Activated CD4-positive, alpha-beta T cell treated with anti-CD3 and anti-CD28 coated beads for 48 hours (primary cell): ENCODE data around the gene CACNA1C.

Experiments
- DNase-seq: peaks from one replicate; pipeline ENCODE4 v3.0.0-alpha.2; 2020

The CACNA1C gene

DNA sequence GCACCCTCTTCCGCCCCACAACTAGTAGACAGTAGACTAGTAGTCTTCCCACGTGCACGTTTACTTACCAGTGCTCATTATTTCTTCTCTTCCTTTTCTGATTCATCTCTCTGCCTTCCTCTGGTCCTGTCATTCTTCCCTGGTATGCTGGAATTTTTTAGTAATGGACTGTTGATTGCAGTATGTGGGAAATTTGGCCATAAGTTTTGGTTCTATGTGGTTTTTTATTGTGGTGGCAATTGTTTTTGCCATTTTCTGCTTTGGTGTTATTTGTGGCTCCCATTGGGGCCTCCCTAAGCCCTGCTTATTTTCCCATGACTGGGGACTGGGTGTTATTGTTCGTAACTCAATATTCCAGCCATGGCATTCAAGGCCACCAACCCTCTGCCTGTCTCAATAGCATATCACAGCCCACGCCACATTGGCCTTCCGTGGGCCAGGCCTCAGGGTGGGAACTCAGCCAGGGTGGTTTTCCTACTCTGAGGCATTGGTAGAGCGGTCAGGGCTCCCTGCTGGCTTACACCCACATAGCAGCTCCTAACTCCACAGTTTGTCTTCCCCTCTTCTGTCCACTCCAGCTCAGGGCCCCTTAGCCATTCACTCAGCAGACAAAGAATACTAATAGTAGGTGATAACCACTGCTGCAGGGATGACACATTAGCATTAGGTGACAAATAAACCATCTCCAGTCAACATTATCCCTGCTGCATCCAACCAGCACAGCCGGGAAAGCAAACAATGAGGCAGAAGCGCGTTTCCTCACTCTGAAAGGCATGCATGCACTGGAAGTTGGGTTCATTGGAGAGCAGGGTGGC is 321.5 kb downstream of the CACNA1C start:
- no peak for DNase-seq

DNA sequence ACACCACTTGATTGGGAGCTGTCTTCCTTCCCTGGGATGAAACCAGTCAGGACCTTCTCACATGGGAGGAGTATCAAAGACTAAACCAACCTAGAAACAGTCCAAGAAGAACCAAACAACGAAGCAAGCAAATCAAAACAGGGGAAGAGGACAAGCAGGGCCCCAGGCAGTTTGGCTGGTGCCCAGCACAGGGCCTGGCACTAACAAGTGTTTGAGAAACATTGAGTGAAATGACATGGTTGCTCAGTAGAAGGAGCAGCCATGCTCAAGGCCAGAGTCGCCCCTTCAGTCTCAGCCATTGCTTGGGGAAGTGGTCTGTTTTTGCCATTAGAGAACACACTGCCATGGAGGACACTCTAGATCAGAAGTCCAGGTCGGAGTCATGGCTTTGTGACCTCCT is 323.1 kb downstream of the CACNA1C start:
- no peak for DNase-seq

DNA sequence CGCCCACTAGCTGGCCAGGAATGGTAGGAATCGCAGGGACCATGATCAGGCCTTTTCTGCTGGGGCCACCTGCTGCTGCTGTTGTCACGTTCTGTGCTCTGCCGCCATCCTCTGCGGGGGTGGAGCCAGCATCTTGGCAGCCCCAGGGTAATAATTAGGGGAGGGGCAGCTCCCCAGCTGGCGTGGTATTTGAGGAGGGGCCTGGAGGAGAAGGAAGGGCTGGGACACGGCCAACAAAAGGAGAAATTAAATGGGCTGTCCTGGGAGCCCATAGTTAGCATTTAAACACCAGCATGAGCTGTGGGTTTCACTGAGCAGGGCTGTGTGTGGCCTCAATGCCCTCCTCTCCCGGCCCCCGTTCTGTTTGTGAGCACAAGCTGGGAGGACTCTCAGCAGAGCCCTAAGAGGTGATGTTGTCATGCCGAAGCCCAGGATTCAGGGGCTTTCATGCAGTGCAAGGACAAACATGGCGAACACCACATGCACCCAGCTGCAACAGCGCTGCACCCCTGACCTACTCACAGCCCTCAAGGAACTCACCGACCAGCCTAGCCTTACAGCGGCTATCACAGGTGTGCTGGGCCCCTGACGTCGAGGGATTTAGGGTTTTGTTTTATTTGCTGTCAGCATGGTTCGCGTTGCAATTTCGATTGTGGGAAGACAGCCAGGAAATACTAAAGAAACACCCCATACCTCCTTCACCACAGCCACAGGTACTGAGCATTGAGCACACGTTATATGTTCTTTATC is 324.3 kb downstream of the CACNA1C start:
- no peak for DNase-seq

DNA sequence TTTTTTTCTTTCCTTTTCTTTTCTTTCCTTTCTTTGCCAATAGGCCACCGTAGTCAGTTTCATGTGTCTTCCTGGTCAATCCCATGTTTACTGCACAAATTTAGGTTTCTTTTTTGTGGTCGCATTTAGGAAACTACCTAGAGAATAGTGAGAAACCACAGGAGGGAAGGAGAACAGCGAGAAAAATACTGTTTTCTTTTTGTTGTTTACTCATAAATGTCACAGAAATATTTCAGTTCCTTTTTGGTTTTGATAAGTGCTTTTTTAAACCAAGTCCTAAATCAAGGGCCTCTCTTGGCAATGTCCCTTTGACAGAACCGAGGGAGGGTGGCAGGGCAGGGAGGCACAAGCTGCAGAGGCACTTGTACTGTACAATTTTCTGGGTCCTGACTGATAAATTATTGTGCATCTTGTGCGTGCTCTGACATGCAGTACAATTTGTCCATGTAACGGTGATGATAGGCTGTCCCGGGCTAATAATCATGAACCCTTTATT is 326.1 kb downstream of the CACNA1C start:
- no peak for DNase-seq

DNA sequence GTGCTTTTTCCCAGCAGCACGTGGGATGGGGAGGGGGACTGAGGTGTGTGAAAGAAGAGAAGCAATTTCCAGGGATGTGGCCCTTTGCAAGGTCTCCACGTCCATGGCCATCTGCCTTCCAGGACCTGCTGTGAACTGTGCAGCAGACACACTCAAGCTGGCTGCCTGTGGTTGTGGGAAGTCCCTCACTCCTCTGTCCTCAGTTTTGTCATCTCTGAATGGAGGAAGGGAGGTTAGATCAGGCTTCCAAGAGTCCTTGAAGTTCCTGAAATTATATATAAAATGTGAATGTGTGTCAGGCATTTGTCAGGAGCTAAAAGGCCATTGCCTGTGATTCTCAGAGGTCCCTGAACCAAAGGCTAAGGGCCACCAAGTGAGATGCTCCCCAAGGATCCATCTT is 328.2 kb downstream of the CACNA1C start:
- no peak for DNase-seq

DNA sequence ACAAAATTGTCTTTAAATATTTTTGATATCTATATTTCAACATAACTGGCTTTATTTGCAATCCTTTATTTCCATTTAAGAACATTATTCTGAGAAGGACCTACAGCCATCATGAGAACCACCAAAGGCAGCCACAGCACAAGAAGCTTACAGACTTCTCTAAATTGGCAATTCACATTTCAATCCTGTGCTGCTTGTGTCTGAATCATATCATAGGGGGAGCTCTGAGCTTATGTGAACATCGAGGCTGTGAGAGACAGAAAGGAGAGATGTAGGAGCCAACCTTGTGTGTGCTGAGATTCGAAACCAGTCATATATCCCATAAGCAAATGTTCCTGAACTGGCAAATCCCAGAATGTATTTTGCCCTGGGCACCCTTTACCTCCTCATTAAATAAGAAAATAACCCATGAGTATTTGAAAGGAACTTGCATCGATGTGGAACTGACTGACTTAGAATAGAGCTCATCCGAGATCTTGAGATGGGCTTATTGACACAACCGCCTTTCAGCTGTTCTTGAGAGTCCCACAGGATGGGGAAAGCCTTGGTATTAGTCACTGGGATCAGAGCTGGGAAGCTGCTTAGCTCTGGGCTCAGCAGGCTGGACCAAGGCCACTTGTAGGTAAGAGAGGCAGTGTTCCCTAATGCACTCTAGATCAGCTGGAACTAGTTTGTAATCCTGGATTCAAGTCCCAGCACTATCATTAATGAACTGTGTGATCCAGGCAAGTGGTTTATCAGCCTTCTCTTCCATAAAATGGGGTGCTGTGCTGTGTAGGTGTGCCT is 329.8 kb downstream of the CACNA1C start:
- DNase-seq = no peak

DNA sequence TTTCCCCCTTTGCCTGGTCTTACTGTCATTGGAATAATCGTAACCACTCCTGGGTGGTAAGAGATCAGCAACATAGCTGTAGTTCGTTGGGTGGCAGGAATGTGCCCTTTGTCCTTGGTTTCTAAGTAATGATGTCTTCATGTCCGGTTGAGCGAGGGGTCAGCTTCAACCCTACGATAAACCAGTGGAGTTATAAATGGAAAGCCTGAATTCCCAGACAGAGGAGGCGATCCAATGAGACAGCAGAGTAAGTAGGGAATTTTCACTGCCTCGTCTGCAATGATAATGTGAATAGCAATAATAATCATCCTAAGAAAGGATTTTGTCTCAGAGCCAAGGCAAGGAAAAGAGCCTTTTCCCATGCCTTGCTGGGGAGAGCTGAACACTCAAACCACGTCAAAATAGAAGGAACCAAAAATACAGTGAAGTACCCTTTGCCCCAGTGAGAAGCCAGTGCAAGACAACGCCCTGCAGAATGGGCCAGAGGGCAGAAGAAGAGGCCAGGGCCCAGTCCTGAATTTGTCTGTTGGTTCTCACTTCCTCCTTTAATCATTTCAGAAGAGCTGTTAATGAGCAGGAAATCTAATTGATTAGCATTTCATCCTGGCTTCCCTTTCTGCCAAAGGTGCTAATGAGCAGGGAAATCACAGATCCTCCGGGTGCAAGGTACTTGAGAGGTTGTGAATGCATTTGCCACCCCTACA is 330.7 kb downstream of the CACNA1C start:
- DNase-seq = no peak

DNA sequence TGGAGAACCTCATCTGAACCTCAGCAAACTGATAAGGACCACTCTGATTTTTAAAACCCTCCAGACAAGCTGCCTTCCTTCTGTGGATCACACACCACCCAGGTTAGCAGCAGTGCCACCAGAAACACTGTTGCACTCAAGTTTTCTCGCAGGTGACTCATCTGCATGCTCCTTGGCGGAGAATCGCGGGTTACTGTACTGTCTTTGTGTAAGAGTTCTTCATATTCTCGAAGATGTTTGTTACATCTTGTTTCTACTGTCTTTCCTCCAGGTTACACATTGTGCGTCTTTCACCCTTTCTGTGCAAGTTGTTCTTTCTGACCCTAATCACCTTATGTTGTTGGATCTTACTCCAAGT is 331.2 kb downstream of the CACNA1C start:
- DNase-seq = no peak

DNA sequence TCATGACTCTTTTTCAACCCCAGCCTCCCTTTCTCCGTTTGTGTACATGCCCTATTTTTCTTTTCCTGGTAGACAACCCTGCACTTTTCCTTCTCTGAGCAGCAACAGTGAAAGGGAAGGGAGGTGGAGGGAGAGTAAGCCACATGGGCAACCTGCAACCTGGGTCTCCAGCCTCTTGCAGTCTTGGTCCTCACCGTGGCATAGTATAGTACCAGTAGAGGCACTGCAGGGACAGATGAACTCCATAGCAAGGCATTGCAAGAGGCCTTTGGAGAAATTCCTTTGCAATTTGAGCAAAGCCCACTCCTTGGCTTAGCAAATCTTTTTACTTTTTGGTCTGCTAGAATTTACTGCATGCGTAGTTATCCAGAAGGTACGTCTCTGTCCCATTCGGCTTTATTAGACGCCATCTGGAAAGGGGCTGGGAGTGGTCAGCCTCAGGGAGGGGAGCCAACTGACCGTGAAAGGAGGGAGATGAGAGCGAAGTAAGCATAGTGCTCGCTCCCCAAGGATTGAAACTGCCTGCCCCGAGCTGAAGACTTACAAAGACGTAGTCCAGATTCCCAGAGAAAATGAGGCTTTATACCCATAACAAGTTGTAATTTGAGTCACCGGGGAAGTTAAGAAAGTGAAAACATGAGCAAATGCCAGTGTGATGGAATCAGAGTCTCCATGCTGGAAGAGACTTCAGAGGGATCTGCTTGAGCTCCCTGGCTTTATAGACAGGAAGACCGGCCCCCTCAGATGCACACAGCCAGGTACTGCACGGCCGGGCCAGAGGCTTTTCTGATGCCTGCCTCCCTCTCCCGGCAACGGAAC is 332.0 kb downstream of the CACNA1C start:
- DNase-seq = no peak

DNA sequence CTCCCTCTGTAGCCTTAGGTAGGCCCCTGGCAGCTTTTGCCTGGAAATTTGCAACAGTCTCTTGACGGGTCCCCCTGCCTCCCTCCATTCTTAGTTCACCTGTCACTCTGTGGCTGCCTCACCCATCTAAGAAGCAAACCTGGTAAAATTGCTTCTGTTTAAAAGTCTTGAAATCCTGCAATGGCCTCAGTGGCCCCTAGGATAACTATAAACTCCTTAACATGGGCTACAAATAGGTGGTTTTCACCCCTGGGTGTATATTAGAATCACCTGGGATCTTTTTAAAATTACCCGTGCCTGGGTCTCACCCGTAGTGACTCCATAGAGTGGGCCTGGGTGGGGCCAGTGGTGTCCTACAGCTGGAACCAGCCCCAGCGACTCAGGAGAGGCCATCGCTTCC is 332.7 kb downstream of the CACNA1C start:
- DNase-seq = no peak

DNA sequence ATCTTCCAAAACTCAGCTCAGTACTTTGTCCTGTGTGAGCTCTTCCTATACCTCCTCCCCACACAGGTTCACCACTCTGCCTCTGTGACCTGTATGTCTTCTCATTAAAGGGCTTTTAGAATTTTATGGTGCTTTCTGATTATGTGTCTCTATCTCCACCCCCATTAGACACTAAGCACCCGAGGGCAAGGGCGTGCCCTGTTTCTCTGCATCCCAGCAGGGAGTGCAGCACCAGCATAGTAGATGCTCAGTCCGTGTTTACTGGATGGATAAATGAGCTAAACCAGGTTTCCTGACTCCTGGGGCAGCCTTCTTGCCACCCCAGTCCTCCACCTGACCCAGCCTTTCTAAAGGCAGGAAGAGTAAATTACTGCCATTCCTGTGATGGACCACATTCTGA is 333.8 kb downstream of the CACNA1C start:
- DNase-seq = no peak

DNA sequence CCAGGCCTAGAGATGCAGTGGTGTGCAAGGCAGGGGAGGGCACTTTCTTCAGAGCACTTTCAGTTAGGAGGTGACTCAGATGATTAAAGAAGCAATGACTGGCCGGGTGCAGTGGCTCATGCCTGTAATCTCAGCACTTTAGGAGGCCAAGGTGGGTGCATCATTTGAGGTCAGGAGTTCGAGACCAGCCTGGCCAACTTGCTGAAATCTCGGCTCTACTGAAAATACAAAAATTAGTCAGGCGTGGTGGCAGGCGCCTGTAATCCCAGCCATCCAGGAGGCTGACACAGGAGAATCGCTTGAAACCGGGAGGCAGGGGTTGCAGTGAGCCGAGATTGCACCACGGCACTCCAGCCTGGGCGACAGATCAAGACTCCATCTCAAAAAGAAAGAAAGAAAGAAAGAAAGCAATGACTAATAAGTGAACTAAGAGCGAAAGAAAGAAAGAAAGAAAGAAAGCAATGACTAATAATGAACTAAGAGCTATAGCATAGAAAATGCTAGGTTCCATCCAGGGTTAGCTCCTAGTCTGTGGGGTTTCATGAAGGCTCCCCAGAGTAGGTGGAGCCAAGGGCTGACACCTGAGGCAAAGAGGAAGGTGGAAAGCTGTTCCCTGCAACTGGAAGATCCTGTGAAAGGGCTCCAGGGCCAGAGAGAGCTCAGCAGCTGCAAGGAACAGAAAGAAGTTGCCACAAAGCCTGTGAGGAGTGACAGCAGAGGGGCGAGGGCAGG is 334.5 kb downstream of the CACNA1C start:
- peak; percentile 69 for DNase-seq

DNA sequence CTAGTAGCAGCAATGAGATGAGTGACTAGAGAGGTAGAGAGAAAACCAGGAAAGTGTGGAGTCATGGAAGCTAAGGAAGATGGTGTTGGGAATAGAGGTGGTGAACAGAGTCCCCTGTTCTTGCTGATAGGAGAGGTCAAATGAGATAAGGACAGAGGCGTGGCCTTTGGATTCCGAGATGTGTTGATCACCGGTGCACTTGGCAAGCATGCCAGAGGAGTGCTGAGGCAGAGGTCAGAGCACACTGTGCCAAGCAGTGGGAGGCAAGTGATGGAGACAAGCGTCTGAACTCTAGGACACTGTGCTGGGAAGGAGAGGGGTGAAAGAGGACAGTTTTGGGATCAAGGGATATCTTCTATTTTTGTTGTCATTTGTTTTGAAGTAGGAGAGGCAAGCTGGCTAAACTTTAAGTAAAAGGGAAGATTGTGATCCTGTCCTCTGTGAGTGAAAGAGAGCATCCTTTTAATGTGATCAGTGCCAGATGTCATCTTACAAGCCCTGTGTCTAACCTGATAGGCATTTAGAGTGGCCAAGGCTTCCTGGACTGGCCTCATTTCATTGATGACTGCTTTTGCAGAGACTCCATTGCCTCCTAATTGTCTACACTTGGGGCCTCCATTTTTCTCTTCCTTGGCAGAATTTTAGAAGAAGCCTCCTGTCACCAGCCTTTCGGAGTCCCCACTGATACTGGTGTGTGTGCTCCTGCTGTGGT is 336.4 kb downstream of the CACNA1C start:
- no peak for DNase-seq

DNA sequence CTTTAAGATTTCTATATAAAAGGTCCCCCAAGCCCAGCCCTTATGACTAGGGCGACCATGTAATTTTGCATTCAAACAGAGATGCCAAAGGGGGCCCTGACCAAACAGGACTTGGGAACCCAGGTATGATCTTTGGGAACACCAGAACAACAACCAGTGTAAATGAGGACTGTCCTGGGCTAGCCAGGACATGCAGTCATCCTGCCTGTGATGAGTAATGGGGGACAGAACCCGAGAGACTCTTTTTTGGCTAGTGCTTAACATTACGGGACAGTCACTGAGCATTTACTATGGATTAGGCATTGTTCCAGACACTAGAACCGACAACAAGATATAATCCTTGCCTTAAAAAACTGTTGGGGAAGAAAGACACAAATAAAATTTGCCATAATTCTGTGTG is 337.3 kb downstream of the CACNA1C start:
- no peak for DNase-seq

DNA sequence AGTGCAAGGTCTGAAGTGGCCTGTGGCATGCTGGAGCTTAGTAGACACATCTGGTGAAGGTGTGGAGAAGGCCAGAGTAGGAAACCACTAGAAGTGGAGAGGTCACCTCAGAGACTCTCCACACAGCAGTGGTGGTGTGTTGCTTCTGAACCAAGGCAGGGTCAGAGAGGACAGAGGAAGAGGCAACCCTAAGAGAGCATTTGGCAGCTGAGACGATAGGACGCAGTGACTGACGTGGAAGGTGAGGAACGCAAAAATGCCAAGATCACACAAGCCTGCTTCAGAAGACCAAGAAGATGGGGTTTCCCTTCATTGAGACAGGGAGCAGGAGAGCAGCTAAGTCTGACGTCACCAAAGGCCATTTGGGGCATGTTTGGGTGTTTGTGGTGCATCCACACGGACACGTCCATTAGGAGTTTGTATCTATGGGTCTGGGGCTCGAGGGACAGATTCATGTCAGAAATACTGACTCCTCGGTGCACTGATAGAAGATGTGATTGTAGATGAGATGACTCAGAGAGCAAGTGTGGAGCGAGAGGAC is 338.1 kb downstream of the CACNA1C start:
- no peak for DNase-seq

DNA sequence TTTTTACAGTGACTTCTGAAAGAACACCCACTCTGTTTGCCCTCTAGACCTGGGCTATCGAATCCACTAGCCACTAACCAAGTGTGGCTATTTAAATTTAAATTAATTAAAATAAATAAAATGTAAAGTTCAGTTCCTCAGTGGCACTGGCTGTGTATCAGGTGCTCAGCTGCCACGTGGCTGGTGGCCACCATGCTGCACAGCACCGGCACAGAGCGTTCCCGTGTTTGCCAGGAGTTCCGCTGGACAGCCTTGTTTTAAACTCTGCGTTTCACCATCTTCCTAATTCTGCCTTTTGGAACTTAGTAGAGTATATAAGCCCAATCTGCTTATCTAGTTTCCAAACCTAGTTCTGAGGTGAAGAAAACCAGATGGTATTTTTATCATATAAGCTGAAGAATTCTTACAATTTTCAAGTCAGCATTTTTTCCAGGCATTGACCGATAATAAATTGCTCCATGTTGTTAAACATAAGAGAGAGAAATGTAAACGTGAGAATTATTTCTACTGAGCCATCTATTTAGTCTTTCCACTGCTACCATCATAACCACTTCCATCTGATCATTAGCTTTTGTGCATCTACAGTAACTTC is 339.0 kb downstream of the CACNA1C start:
- DNase-seq = no peak

DNA sequence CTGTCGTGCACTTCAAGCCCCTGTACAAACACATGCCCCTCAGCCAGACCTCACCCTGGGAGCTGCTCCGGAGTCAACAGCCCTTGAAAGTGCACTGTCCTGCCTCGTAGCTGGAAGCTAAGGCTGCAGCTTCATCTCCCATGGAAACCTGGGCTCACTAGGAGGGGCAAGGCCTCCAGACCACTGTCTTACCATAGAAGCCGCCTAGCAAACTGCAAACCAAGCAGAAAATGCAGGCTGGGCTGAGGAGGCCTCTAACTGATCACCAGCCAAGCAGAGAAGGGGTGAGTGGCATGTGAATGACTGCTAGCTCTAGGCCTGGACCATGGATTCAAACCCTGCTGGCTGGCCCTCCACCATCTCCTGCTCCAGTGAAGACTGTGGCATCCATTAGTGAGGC is 340.2 kb downstream of the CACNA1C start:
- no peak for DNase-seq

DNA sequence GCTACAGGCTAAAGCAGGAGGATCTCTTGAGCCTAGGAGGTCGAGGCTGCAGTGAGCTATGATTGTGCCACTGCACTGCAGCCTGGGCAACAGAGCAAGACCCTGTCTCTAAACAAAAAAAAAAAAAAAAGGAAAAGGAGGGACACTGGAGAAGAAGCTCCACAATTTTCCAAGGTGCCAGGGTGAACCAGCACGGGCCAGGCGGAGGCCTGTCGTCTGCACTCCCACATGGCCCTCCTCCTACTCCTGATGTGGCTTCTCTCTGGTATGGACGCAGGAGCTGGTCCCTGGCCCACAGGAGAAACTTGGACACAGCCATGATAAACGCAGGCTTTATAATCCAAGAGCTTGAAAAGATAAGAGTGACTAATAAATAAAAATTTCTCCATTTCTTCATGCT is 341.2 kb downstream of the CACNA1C start:
- no peak for DNase-seq

DNA sequence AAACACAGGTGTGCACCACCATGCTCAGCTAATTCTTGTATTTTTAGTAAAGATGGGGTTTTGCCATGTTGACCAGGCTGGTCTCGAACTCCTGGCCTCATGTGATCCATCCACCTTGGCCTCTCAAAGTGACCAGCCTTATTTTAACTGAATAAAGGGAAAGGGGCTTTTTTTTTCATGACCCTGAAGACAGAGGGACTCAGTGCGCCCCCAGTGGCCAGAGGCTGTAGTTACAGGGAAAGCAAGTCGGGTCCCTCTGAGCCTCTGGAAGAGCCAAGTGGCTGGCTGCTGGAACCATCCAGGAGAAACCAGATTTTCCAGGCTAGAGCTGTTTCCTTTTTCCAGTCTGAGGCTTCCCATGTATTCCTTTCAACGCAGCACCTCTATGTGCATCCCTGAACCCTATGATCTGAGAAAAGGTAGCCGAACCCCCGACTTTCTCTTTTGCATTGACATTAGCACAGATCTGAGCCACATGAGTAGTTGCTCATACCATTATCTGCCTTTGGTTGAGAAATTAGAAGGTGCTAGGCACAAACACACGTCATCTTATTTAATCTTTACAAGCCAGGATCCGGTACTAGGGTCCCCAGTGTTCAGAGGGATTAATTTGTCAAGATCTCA is 342.7 kb downstream of the CACNA1C start:
- peak; percentile 63 for DNase-seq
